NCI-H774 (cell line): ENCODE measurements around the gene PMM1.
"Not testable (repeated sequence)": the region's sequence is repeated elsewhere in the genome, so short reads cannot be mapped to it uniquely, and the experiment has no call there.

Experiments used
- DNase-seq: peaks from one replicate; lab custom pipeline; 2025; lab: John Stamatoyannopoulos, UW

The PMM1 gene

GRCh38 chr22:41589391-41590241 lies at the start of gene PMM1:
Gene PMM1, minus strand, starts transcription at chr22:41589840. Its CDS starts 35 bp downstream, at chr22:41589805.
- DNase-seq, result peak; percentile 93

GRCh38 chr22:41638748-41639147 lies 49.1 kb upstream of the PMM1 start:
- DNase-seq, result no peak

- peak; percentile 15 for DNase-seq
Observed at GRCh38 chr22:41638124-41638523, 48.5 kb upstream of the PMM1 start.

GRCh38 chr22:41637623-41638022 lies 48.0 kb upstream of the PMM1 start:
- not testable (repeated sequence) for DNase-seq

- DNase-seq, result no peak
Observed at GRCh38 chr22:41636467-41636866, 46.8 kb upstream of the PMM1 start.

GRCh38 chr22:41634610-41635009 lies 45.0 kb upstream of the PMM1 start:
- DNase-seq, result not testable (repeated sequence)

- not testable (repeated sequence) for DNase-seq
Observed at GRCh38 chr22:41631615-41632014, 42.0 kb upstream of the PMM1 start.

- DNase-seq, result not testable (repeated sequence)
Observed at GRCh38 chr22:41631115-41631514, 41.5 kb upstream of the PMM1 start.

- no peak for DNase-seq
Observed at GRCh38 chr22:41625577-41625976, 35.9 kb upstream of the PMM1 start.

- no peak for DNase-seq
Observed at GRCh38 chr22:41621911-41622179, 32.2 kb upstream of the PMM1 start.

- peak; percentile 89 for DNase-seq
Observed at GRCh38 chr22:41621099-41621910, 31.7 kb upstream of the PMM1 start, which contains the start of gene XRCC6. Gene XRCC6, plus strand, starts transcription at chr22:41621295. Its CDS starts 710 bp downstream, at chr22:41622005.

- DNase-seq, result no peak
Observed at GRCh38 chr22:41620589-41621098, 31.0 kb upstream of the PMM1 start, which contains the start of gene DESI1. Gene DESI1, minus strand, starts transcription at chr22:41621043. Its CDS starts 204 bp downstream, at chr22:41620839.

GRCh38 chr22:41619979-41620588 lies 30.4 kb upstream of the PMM1 start:
- no peak for DNase-seq

GRCh38 chr22:41613456-41613855 lies 23.8 kb upstream of the PMM1 start:
- DNase-seq, result no peak

GRCh38 chr22:41612603-41613306 lies 23.1 kb upstream of the PMM1 start:
- DNase-seq, result no peak

GRCh38 chr22:41608386-41608785 lies 18.7 kb upstream of the PMM1 start:
- no peak for DNase-seq

GRCh38 chr22:41603873-41604332 lies 14.3 kb upstream of the PMM1 start:
- no peak for DNase-seq

GRCh38 chr22:41600976-41601375 lies 11.3 kb upstream of the PMM1 start:
- DNase-seq, result no peak

GRCh38 chr22:41598891-41599635 lies 9.4 kb upstream of the PMM1 start:
- DNase-seq, result no peak

GRCh38 chr22:41598081-41598480 lies 8.4 kb upstream of the PMM1 start:
- no peak for DNase-seq

GRCh38 chr22:41597635-41597953 lies 8.0 kb upstream of the PMM1 start:
- DNase-seq, result no peak
